Central memory CD4-positive, alpha-beta T cell (primary cell): ENCODE measurements around the gene NDUFV1.
"Not testable (repeated sequence)": the region's sequence is repeated elsewhere in the genome, so short reads cannot be mapped to it uniquely, and the experiment has no call there.

ENCODE experiments used
- DNase-seq: peaks from one replicate; pipeline ENCODE4 v3.0.0; 2022

Gene NDUFV1

DNA sequence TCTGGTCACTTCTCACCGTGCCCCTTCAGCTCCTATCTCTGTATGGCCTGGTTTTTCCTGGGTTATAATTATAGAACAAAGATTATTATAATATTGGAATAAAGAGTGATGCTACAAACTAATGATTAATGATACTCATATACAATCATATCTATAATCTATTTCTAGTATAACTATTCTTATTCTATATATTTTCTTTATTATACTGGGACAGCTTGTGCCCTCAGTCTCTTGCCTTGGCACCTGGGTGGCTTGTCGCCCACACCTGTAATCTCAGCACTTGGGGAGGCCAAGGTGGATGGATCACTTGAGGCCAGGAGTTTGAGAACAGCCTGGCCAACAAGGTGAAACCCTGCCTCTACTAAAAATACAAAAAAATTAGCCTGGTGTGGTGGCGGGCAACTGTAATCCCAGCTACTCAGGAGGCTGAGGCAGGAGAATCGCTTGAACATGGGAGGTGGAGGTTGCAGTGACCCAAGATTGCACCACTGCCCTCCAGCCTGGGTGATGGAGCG lies 53.0 kb downstream of the NDUFV1 start:
- not testable (repeated sequence) for DNase-seq

DNA sequence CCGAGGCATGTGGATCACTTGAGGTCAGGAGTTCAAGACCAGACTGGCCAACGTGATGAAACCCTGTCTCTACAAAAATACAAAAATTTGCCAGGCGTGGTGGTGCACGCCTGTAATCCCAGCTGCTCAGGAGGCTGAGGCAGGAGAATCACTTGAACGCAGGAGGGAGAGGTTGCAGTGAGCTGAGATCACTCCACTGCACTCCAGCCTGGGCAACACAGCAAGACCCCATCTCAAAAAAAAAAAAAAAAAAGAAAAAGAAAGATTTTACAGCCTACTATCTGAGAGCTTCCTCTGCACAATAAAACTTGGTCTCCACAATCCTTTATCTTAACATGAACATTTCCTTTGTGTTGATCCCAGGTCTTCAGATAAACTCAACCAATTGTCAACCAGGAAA lies 54.0 kb downstream of the NDUFV1 start:
- not testable (repeated sequence) for DNase-seq
